Ectodermal cell (in vitro differentiated cells): ENCODE measurements around the gene UBASH3A.
"Not testable (repeated sequence)": the region's sequence is repeated elsewhere in the genome, so short reads cannot be mapped to it uniquely, and the experiment has no call there.

Source experiments
- H3K27ac ChIP-seq: 2 replicates; pipeline ENCODE4 v1.7.0; 2013; ENCODE audit warnings: mild to moderate bottlenecking, low read depth, low read length; ENCODE audit not compliant: insufficient read depth, poor library complexity, severe bottlenecking
- H3K27me3 ChIP-seq: 2 replicates; pipeline ENCODE4 v1.7.0; 2013; ENCODE audit warnings: mild to moderate bottlenecking, low read length; ENCODE audit not compliant: insufficient read depth, control insufficient read depth, poor library complexity, severe bottlenecking
- H3K36me3 ChIP-seq: one replicate; pipeline ENCODE4 v1.7.0; 2013; ENCODE audit warnings: low read length; ENCODE audit not compliant: control insufficient read depth, insufficient read depth
- H3K4me1 ChIP-seq: one replicate; pipeline ENCODE4 v1.7.0; 2013; ENCODE audit warnings: low read length; ENCODE audit not compliant: control insufficient read depth, insufficient read depth
- H3K4me3 ChIP-seq: 2 replicates; pipeline ENCODE4 v1.7.0; 2013; ENCODE audit warnings: low read depth, low read length, control low read depth; ENCODE audit not compliant: insufficient read depth
- H3K9me3 ChIP-seq: 2 replicates; pipeline ENCODE4 v1.7.0; 2013; ENCODE audit warnings: mild to moderate bottlenecking, low read length, moderate library complexity; ENCODE audit not compliant: control insufficient read depth
- WGBS, 2 experiments: methylation state at CpG; one replicate each; pipeline ENCODE4 v1.1.7; 2013; ENCODE audit warnings: missing lambda C conversion rate in 2 of 2; 5-methylcytosine and 5-hydroxymethylcytosine counted together

The UBASH3A gene

GRCh38 chr21:42408718-42409117, 5.0 kb downstream of the UBASH3A start:
- 94 to 96% methylated on average over 4 to 5 of the region's 5 CpGs for WGBS, 2 experiments
- H3K4me1 ChIP-seq, H3K27me3 ChIP-seq, H3K4me3 ChIP-seq, H3K27ac ChIP-seq, H3K9me3 ChIP-seq, H3K36me3 ChIP-seq: not testable (repeated sequence)

- no peak overlapping the region for H3K27ac ChIP-seq
- WGBS, 2 experiments: 89 to 90% methylated on average over 7 of the region's 7 CpGs
- H3K4me3 ChIP-seq: no peak overlapping the region
- H3K27me3 ChIP-seq: no peaks in the 10 kb centered on the region
- H3K9me3 ChIP-seq: no peaks in the 10 kb centered on the region
- no peaks in the 10 kb centered on the region for H3K36me3 ChIP-seq
- peaks cover 5% of the 10 kb centered on the region for H3K4me1 ChIP-seq
These were observed 5.7 kb downstream of the UBASH3A start for GRCh38 chr21:42409366-42409765.

- H3K9me3 ChIP-seq: no peaks in the 10 kb centered on the region
- peaks cover 8% of the 10 kb centered on the region for H3K4me1 ChIP-seq
- no peaks in the 10 kb centered on the region for H3K36me3 ChIP-seq
- H3K27me3 ChIP-seq: no peaks in the 10 kb centered on the region
- H3K27ac ChIP-seq: no peak overlapping the region
- WGBS, 2 experiments: 59 to 73% methylated on average over 6 to 7 of the region's 7 CpGs
- H3K4me3 ChIP-seq: no peak overlapping the region
These were observed 7.6 kb downstream of the UBASH3A start for GRCh38 chr21:42411197-42411869.

GRCh38 chr21:42411891-42412635, 8.4 kb downstream of the UBASH3A start:
- WGBS, 2 experiments: 85 to 87% methylated on average over 21 of the region's 21 CpGs
- H3K27me3 ChIP-seq: no peaks in the 10 kb centered on the region
- no peak overlapping the region for H3K27ac ChIP-seq
- H3K4me3 ChIP-seq: no peak overlapping the region
- H3K4me1 ChIP-seq: peaks cover 8% of the 10 kb centered on the region
- no peaks in the 10 kb centered on the region for H3K36me3 ChIP-seq
- no peaks in the 10 kb centered on the region for H3K9me3 ChIP-seq

GRCh38 chr21:42412636-42412933, 8.9 kb downstream of the UBASH3A start:
- Histone ChIP-seq H3K9me3 (no peaks in the 10 kb centered on the region), H3K36me3 (no peaks in the 10 kb centered on the region), H3K4me3 (no peak overlapping the region), H3K4me1 (peaks cover 8% of the 10 kb centered on the region), H3K27ac (no peak overlapping the region), H3K27me3 (no peaks in the 10 kb centered on the region)
- 88 to 92% methylated on average over 4 to 5 of the region's 5 CpGs for WGBS, 2 experiments

GRCh38 chr21:42413093-42413492, 9.4 kb downstream of the UBASH3A start:
- Histone ChIP-seq H3K9me3 (no peaks in the 10 kb centered on the region), H3K4me3 (no peak overlapping the region), H3K36me3 (no peaks in the 10 kb centered on the region), H3K27me3 (no peaks in the 10 kb centered on the region), H3K27ac (no peak overlapping the region), H3K4me1 (peaks cover 8% of the 10 kb centered on the region)
- WGBS, 2 experiments: 90 to 91% methylated on average over 14 of the region's 14 CpGs

- H3K9me3 ChIP-seq: no peaks in the 10 kb centered on the region
- H3K4me1 ChIP-seq: peaks cover 8% of the 10 kb centered on the region
- H3K36me3 ChIP-seq: no peaks in the 10 kb centered on the region
- no peak overlapping the region for H3K27ac ChIP-seq
- 92 to 93% methylated on average over 4 of the region's 4 CpGs for WGBS, 2 experiments
- H3K4me3 ChIP-seq: no peak overlapping the region
- H3K27me3 ChIP-seq: no peaks in the 10 kb centered on the region
These were observed 9.8 kb downstream of the UBASH3A start for GRCh38 chr21:42413500-42413899.

GRCh38 chr21:42414066-42414465, 10.4 kb downstream of the UBASH3A start:
- WGBS, 2 experiments: 91 to 95% methylated on average over 8 of the region's 8 CpGs
- Histone ChIP-seq H3K27ac (no peak overlapping the region), H3K4me3 (no peak overlapping the region), H3K36me3 (no peaks in the 10 kb centered on the region), H3K4me1 (peaks cover 8% of the 10 kb centered on the region), H3K9me3 (no peaks in the 10 kb centered on the region), H3K27me3 (no peaks in the 10 kb centered on the region)

- Histone ChIP-seq H3K27ac (no peak overlapping the region), H3K9me3 (no peaks in the 10 kb centered on the region), H3K27me3 (no peaks in the 10 kb centered on the region), H3K4me3 (no peak overlapping the region), H3K36me3 (no peaks in the 10 kb centered on the region), H3K4me1 (peaks cover 8% of the 10 kb centered on the region)
- WGBS, 2 experiments: 92 to 96% methylated on average over 8 of the region's 8 CpGs
These were observed 10.8 kb downstream of the UBASH3A start for GRCh38 chr21:42414553-42414927.

- Histone ChIP-seq H3K4me3 (no peak overlapping the region), H3K27me3 (no peaks in the 10 kb centered on the region), H3K27ac (no peak overlapping the region), H3K36me3 (no peaks in the 10 kb centered on the region), H3K4me1 (peaks cover 4% of the 10 kb centered on the region), H3K9me3 (no peaks in the 10 kb centered on the region)
- WGBS, 2 experiments: 68 to 72% methylated on average over 27 of the region's 27 CpGs
These were observed 11.4 kb downstream of the UBASH3A start for GRCh38 chr21:42414928-42415769.
